ENCODE measurements around the gene OSBPL6.

Gene OSBPL6

GRCh38 chr2:178199334-178199733 lies 5.0 kb downstream of the OSBPL6 start:
- FAIRE-seq = no peak
- no peak for TF ChIP-seq CTCF (IDR thresholded peaks at IDR 0.05; ENCODE audit: insufficient read depth, missing control alignments)
- no peak for DNase-seq (ENCODE audit: insufficient read length, low spot score)

GRCh38 chr2:178200331-178200730 lies 6.0 kb downstream of the OSBPL6 start:
- no peak for FAIRE-seq

GRCh38 chr2:178202927-178203326 lies 8.6 kb downstream of the OSBPL6 start:
- no peak for TF ChIP-seq CTCF (IDR thresholded peaks at IDR 0.05; ENCODE audit: insufficient read depth, missing control alignments)
- DNase-seq (ENCODE audit: insufficient read length, low spot score) = no peak
- no peak for FAIRE-seq

More at GRCh38 chr2:178200331-178200730, 6.0 kb downstream of the OSBPL6 start:
- no peak for DNase-seq (ENCODE audit: insufficient read length, low spot score)
- no peak for TF ChIP-seq CTCF (IDR thresholded peaks at IDR 0.05; ENCODE audit: insufficient read depth, missing control alignments)

- TF ChIP-seq CTCF (IDR thresholded peaks at IDR 0.05; ENCODE audit: insufficient read depth, missing control alignments) = no peak
- DNase-seq (ENCODE audit: insufficient read length, low spot score) = no peak
- no peak for FAIRE-seq
Measured at GRCh38 chr2:178204977-178205376, 10.7 kb downstream of the OSBPL6 start.

GRCh38 chr2:178205853-178206521 lies 11.7 kb downstream of the OSBPL6 start:
- DNase-seq (ENCODE audit: insufficient read length, low spot score) = no peak
- no peak for FAIRE-seq
- no peak for TF ChIP-seq CTCF (IDR thresholded peaks at IDR 0.05; ENCODE audit: insufficient read depth, missing control alignments)

- no peak for FAIRE-seq
- TF ChIP-seq CTCF (IDR thresholded peaks at IDR 0.05; ENCODE audit: insufficient read depth, missing control alignments) = no peak
- no peak for DNase-seq (ENCODE audit: insufficient read length, low spot score)
Measured at GRCh38 chr2:178208336-178208735, 14.0 kb downstream of the OSBPL6 start.

- FAIRE-seq = no peak
- peak; percentile 27 for TF ChIP-seq CTCF (IDR thresholded peaks at IDR 0.05; ENCODE audit: insufficient read depth, missing control alignments)
- DNase-seq (ENCODE audit: insufficient read length, low spot score) = no peak
Measured at GRCh38 chr2:178208817-178209216, 14.5 kb downstream of the OSBPL6 start.

Measured in D721Med (cell line).